Fibroblast of villous mesenchyme (primary cell): ENCODE measurements around the gene SKAP1. TPM values are rescaled to one million over a fixed set of nuclear protein-coding genes. Genes with fewer than 3 reads are reported as not detected.
"Not testable (repeated sequence)": the region's sequence is repeated elsewhere in the genome, so short reads cannot be mapped to it uniquely, and the experiment has no call there.

Experiments used
- DNase-seq: peaks from one replicate; pipeline ENCODE4 v3.0.0-alpha.2; 2010; ENCODE audit warnings: low read depth
- H3K4me3 ChIP-seq: 2 replicates; pipeline ENCODE4 v1.5.1; 2011; ENCODE audit warnings: low read depth, mild to moderate bottlenecking, low read length
- CTCF ChIP-seq: IDR thresholded peaks from 2 replicates; pipeline ENCODE4 v1.5.1; 2012; ENCODE audit warnings: low read depth, mild to moderate bottlenecking, low read length; ENCODE audit not compliant: insufficient read depth
- total RNA-seq: library from RNA; depleted of rRNA; stranded (reverse); fragments of >200 nt; gene quantifications from 2 replicates; pipeline ENCODE4 v1.2.3, GENCODE V29; 2012

The SKAP1 gene
- total RNA-seq, 1 donor: not detected

- no peak overlapping the region for H3K4me3 ChIP-seq
- no peak for TF ChIP-seq CTCF
- no peak for DNase-seq
Observed at GRCh38 chr17:48373130-48373830, 56.7 kb downstream of the SKAP1 start.

GRCh38 chr17:48368967-48369366, 61.0 kb downstream of the SKAP1 start:
- H3K4me3 ChIP-seq, DNase-seq: not testable (repeated sequence)

GRCh38 chr17:48368352-48368908, 61.6 kb downstream of the SKAP1 start:
- no peak overlapping the region for H3K4me3 ChIP-seq
- no peak for TF ChIP-seq CTCF
- DNase-seq: no peak

- no peak for TF ChIP-seq CTCF
- no peak for DNase-seq
Observed at GRCh38 chr17:48363161-48363560, 66.9 kb downstream of the SKAP1 start.

GRCh38 chr17:48360861-48361633, 69.0 kb downstream of the SKAP1 start:
- peak; percentile 19 for DNase-seq
- H3K4me3 ChIP-seq: not testable (repeated sequence)

More at GRCh38 chr17:48363161-48363560, 66.9 kb downstream of the SKAP1 start:
- H3K4me3 ChIP-seq: no peak overlapping the region

- no peak for DNase-seq
- H3K4me3 ChIP-seq: no peak overlapping the region
- TF ChIP-seq CTCF: no peak
Observed at GRCh38 chr17:48357779-48358602, 72.0 kb downstream of the SKAP1 start.

GRCh38 chr17:48356866-48357265, 73.1 kb downstream of the SKAP1 start:
- no peak overlapping the region for H3K4me3 ChIP-seq
- no peak for DNase-seq
- no peak for TF ChIP-seq CTCF
